ENCODE data around the gene SUPT6H.

The SUPT6H gene

DNA sequence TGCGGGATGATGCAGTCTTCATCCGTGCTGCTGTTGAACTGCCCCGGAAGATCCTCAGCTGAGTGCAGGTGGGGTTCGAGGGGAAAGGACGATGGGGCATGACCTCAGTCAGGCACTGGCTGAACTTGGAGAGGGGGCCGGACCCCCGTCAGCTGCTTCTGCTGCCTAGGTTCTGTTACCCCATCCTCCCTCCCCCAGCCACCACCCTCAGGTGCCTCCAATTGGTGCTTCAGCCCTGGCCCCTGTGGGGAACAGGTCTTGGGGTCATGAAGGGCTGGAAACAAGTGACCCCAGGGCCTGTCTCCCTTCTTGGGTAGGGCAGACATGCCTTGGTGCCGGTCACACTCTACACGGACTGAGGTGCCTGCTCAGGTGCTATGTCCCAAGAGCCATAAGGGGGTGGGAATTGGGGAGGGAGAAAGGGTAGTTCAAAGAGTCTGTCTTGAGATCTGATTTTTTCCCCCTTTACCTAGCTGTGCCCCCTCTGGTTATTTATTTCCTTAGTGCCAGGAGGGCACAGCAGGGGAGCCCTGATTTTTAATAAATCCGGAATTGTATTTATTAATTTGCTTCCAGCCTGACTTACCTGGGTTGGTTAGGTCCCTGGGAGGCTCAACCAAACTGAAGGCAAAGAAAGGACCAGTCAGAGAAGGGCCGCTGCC, 87.6 kb downstream of the SUPT6H start:
- no peak for DNase-seq (ENCODE audit: low read depth in 2 of 2)

DNA sequence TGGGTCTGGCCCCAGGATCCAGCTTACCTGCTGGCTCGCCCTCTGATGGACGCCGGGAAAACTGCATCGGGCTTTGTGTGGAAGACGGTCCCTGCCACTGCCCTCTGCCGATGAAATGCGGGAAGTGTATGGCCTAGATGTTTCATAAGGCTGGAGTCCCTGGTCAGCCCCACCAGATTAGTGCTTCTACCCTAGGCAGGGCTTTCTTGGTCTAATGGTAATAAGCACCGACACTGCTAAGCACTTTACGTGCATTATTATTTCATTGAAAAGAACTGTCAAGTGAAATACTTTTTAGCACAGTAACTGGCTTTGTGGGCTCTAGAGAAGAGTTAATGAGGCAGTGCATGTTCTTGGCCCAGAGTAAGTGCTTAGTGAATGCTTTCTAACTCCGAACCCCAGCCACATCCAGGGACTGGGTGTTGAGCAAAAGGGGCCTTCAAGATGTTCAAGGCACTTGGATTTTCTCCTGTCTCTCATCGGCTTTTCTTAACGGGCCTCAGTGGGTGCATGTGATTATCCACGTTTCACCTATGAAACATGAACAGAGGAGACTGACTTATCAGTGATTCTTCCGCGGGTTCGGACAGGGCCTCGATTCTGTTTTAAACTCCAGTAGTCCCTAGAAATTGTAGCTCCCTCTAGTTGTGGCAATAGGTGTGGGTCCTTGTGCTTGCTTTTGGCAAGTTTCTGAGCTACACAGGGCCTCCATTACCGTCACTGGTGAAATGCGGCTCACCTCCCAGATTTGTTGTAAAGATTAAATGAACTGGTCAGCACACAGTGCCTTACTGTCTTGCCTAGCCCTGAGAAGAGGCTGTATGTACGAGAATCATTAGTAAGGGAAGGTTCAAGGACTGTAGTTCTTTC, 88.4 kb downstream of the SUPT6H start:
- peak; percentile 76 to 80 for DNase-seq (ENCODE audit: low read depth in 2 of 2)

DNA sequence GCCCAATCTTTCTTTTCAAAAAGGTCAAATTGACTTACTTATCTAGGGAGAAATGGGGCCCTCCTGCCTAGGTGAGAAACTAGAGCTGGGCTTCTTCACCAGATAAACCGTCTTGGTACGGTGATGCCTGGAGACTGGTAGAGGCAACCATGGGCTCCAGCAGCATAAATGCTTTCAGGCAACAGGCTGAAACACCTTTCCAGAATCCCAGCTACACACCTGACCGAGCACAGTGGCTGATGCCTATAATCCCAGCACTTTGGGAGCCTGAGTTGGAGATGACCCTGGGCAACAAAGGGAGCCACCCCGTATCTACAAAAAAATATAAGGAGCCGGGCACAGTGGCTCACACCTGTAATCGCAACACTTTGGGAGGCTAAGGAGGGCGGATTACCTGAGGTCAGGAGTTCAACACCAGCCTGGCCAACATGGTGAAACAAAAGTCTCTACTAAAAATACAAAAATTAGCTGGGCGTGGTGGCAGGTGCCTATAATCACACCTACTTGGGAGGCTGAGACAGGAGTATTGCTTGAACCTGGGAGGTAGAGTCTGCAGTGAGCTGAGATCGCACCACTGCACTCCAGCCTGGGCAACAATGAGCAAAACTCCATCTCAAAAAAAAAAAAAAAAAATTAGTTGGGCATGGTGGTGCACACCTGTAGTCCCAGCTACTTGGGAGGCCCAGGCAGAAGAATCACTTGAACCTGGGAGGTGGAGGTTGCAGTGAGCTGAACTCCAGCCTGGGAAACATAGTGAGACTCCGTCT, 89.8 kb downstream of the SUPT6H start:
- DNase-seq (ENCODE audit: low read depth in 2 of 2) = no peak

All from stimulated activated CD8-positive, alpha-beta memory T cell treated with anti-CD3 and anti-CD28 coated beads, Interleukin-7, amount 100 ng/mL, for 4 hours (primary cell).